ENCODE results near the gene SOX5.
"Not testable (repeated sequence)": the region's sequence is repeated elsewhere in the genome, so short reads cannot be mapped to it uniquely, and the experiment has no call there.

DNA sequence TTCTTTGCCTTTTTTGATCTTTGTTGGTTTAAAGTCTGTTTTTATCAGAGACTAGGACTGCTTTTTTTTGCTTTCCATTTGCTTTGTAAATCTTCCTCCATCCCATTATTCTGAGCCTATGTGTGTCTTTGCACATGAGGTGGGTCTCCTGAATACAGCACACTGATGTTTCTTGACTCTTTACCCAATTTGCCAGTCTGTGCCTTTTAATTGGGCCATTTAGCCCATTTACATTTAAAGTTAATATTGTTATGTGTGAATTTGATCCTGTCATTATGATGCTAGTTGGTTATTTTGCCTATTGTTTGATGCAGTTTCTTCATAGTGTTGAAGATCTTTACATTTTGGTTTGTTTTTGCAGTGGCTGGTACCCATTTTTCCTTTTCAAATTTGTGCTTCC lies 126.6 kb downstream of the SOX5 start:
- TF ChIP-seq, protein P1, sequence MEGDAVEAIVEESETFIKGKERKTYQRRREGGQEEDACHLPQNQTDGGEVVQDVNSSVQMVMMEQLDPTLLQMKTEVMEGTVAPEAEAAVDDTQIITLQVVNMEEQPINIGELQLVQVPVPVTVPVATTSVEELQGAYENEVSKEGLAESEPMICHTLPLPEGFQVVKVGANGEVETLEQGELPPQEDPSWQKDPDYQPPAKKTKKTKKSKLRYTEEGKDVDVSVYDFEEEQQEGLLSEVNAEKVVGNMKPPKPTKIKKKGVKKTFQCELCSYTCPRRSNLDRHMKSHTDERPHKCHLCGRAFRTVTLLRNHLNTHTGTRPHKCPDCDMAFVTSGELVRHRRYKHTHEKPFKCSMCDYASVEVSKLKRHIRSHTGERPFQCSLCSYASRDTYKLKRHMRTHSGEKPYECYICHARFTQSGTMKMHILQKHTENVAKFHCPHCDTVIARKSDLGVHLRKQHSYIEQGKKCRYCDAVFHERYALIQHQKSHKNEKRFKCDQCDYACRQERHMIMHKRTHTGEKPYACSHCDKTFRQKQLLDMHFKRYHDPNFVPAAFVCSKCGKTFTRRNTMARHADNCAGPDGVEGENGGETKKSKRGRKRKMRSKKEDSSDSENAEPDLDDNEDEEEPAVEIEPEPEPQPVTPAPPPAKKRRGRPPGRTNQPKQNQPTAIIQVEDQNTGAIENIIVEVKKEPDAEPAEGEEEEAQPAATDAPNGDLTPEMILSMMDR (IDR thresholded peaks at IDR 0.05): not testable (repeated sequence)
- not testable (repeated sequence) for TF ChIP-seq POLR2A (IDR thresholded peaks at IDR 0.05)

All from right lobe of liver (tissue), 4 donors.